Naive B cell (primary cell): ENCODE results near the gene ANKRD10. TPM values are rescaled to one million over a fixed set of nuclear protein-coding genes. Genes with fewer than 3 reads are reported as not detected.
"Not testable (repeated sequence)": the region's sequence is repeated elsewhere in the genome, so short reads cannot be mapped to it uniquely, and the experiment has no call there.

Experiments
- ATAC-seq, 2 donors: fragments of 150-1000 bp; cut with Tn5 transposase; 2 replicates each; pipeline ENCODE4 v1.10.0; 2021; ENCODE audit warnings: low read depth in 2 of 2, mild to moderate bottlenecking in 2 of 2, moderate library complexity in 2 of 2
- DNase-seq: peaks from one replicate; pipeline ENCODE4 v3.0.0; 2022
- H3K27ac Mint-ChIP-seq, 6 donors: one replicate each; pipeline ENCODE4 v1.8.0; 2020 to 2022; ENCODE audit warnings: mild to moderate bottlenecking in 6 of 6, mixed read lengths in 6 of 6, moderate library complexity in 5 of 6, inconsistent platforms in 2 of 6
- H3K27me3 Mint-ChIP-seq, 3 donors: one replicate each; pipeline ENCODE4 v1.8.0; 2021 to 2022; ENCODE audit warnings: mixed read lengths in 3 of 3, mild to moderate bottlenecking in 1 of 3
- H3K36me3 Mint-ChIP-seq, 2 donors: one replicate each; pipeline ENCODE4 v1.8.0; 2020 to 2022; ENCODE audit warnings: mixed read lengths in 2 of 2, inconsistent platforms in 1 of 2, mild to moderate bottlenecking in 1 of 2
- H3K4me1 Mint-ChIP-seq, 3 donors: one replicate each; pipeline ENCODE4 v1.8.0; 2020 to 2022; ENCODE audit warnings: mixed read lengths in 3 of 3, inconsistent platforms in 1 of 3, mild to moderate bottlenecking in 1 of 3, moderate library complexity in 1 of 3
- H3K4me3 Mint-ChIP-seq, 8 donors: one replicate each; pipeline ENCODE4 v1.8.0; 2020 to 2022; ENCODE audit warnings: mild to moderate bottlenecking in 8 of 8, mixed read lengths in 8 of 8, moderate library complexity in 8 of 8, inconsistent platforms in 2 of 8
- H3K9me3 Mint-ChIP-seq, 7 donors: one replicate each; pipeline ENCODE4 v1.8.0; 2020 to 2022; ENCODE audit warnings: mixed read lengths in 7 of 7, mild to moderate bottlenecking in 5 of 7, inconsistent platforms in 2 of 7, moderate library complexity in 1 of 7
- polyA plus RNA-seq, 6 donors: library from polyadenylated mRNA; unstranded; fragments of 300-500 nt; fragmentation: Illumina TruSeq; gene quantifications; one replicate each; pipeline ENCODE4 v1.2.3, GENCODE V29; 2021; ENCODE audit warnings: low read depth in 6 of 6

ANKRD10 gene
- 100 to 1,000 TPM in 4 of 6 donors, 10 to 100 TPM in 2; 85.0 to 127 (median 111) TPM for polyA plus RNA-seq

DNA sequence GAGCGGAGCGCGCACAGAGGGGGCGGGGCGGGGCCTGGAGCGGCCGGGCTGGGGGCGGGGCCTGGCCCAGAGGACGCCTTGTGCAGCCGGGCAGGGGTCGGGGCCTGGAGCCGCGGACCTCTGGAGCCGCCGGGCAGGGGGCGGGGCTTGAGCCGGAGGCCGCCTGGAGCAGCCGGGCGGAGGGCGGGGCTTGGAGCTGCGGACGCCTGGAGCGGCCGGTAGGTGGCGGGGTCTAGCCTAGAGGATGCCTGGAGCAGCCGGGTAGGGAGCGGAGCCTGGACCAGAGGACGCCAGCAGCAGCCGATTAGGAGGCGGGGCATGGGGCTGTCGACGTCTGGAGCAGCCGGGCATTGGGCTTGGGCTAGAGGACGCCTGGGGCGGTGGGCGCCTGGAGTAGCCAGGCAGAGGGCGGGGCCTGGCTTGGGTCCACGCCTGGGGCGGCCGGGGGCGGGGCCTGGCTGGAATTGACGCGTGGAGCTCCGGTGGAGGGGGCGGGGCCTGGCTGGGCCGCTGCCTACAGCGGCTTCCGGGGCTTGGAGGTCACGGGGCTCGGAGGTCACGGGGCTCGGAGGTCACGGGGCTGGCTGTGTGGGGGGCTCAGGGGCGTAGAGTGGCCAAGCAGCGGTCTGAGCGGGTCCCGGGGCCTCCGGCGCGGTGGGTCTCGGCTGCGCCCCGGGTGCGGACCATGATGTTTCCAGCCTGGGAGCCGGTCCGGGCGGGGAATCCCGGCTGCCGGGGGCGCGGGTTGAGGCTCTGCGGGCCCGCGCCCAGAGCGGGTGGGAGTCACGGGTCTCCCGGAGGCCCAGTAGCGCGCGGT, at the start of gene ANKRD10:
Gene ANKRD10 (minus strand): TSS at position 13 of the 817 bp plus-strand sequence. CDS start 135 bp downstream, outside the sequence.
- no peaks in the 10 kb centered on the region for H3K9me3 Mint-ChIP-seq
- H3K27ac Mint-ChIP-seq = peak within 1 kb of the TSS; percentile 95 to 98 (median 97)
- H3K4me1 Mint-ChIP-seq = peaks cover 43 to 53% (median 45%) of the 10 kb centered on the region in 3 donors
- H3K27me3 Mint-ChIP-seq = no peaks in the 10 kb centered on the region
- DNase-seq (peak; percentile 95), ATAC-seq (peak; percentile 65 to 68)
- H3K36me3 Mint-ChIP-seq = no peaks in the 10 kb centered on the region
- H3K4me3 Mint-ChIP-seq = peak within 1 kb of the TSS; percentile 88 to 97 (median 93)

DNA sequence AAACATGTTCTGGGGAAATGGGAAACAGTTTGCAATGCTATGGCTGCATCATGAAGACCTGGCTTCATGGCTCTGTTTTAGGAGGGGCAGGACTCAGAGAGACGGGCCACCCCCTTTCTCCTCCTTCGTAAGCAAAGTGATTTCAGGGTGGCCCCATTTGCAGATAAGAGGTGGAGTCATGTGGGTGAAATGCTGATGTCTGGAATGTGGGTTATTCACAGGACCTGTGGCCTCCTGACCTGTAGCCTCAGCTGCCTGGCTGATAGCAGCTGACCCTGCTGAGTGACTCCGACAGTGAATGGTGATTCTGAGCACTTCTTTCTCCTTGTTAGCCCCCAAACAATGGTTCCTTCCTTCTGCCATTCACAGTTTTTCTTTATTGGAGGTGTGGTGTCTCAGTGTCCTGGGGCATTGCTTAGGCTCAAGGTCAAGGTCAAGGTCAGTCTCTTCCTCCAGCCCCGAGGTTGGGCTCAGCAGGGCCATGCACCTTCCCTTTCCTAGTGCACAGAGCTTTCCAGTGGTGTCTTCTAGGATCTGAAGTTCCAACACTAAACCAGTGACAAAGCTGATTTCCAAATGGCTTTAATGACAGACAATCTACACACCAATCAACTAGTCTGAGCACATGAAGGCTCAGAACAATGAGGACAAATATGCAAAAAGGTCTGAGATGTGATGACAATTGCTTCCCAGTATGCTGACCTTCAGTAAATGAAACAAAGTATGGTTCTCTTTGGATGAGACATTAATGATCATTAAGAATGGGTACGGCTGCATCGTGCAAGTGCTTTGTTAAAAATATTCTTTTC, 49.6 kb upstream of the ANKRD10 start:
- no peak for ATAC-seq
- H3K4me1 Mint-ChIP-seq = no peaks in the 10 kb centered on the region
- H3K27ac Mint-ChIP-seq = no peak overlapping the region
- DNase-seq = no peak
- peaks cover 14 to 74% (median 44%) of the 10 kb centered on the region in 7 donors for H3K9me3 Mint-ChIP-seq
- H3K27me3 Mint-ChIP-seq = peaks cover 10 to 35% (median 16%) of the 10 kb centered on the region in 3 donors
- H3K4me3 Mint-ChIP-seq = no peak overlapping the region
- peaks cover 5 to 35% of the 10 kb centered on the region in 2 donors for H3K36me3 Mint-ChIP-seq

DNA sequence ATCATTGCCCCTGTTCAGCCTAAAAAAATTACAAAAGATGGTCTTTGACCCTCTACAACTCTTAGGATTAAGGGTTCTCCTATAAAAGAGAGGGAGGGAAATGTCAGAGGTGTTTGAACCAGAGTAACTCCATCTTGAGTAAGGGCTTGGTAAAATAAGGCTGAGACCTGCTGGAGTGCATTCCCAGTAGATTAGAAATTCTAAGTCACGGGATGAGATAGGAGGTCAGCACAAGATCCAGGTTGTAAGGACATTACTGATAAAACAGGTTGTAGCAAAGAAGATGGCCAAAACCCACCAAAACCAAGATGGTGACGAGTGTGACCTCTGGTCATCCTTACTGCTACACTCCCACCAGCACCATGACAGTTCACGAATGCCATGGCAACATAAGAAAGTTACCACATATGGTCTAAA, 48.7 kb upstream of the ANKRD10 start:
- ATAC-seq (no peak), DNase-seq (no peak)
- peaks cover 8 to 27% (median 11%) of the 10 kb centered on the region in 3 donors for H3K27me3 Mint-ChIP-seq
- no peak overlapping the region for H3K27ac Mint-ChIP-seq
- H3K36me3 Mint-ChIP-seq = peaks cover 5 to 35% of the 10 kb centered on the region in 2 donors
- H3K4me3 Mint-ChIP-seq = no peak overlapping the region
- no peaks in the 10 kb centered on the region for H3K4me1 Mint-ChIP-seq
- peaks cover 14 to 74% (median 44%) of the 10 kb centered on the region in 7 donors for H3K9me3 Mint-ChIP-seq

DNA sequence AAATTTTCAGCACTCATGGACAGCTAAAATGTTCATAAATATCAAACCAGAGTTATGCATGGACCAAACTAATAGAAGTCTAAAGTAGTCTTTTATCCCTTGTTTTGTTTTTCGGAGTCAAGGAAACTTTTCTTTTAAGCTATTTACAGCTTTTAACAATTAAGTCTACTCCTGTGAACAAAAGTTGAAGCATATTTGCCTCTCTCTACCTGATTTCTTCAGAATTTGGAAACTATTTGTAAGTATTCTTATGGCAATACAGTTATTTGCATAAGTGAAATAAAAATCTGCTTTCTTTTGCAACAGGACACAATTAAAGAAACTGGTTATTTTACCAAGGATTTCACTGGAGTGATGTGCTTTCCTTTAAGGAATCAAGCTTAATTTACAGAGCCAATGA, 47.1 kb upstream of the ANKRD10 start:
- Mint-ChIP-seq H3K9me3 (peaks cover 9 to 60% (median 44%) of the 10 kb centered on the region in 7 donors), H3K27me3 (peaks cover 8 to 22% (median 8%) of the 10 kb centered on the region in 3 donors), H3K4me3 (no peak overlapping the region), H3K27ac (no peak overlapping the region), H3K4me1 (no peaks in the 10 kb centered on the region), H3K36me3 (peaks cover 4 to 31% of the 10 kb centered on the region in 2 donors)
- DNase-seq (no peak), ATAC-seq (no peak)

DNA sequence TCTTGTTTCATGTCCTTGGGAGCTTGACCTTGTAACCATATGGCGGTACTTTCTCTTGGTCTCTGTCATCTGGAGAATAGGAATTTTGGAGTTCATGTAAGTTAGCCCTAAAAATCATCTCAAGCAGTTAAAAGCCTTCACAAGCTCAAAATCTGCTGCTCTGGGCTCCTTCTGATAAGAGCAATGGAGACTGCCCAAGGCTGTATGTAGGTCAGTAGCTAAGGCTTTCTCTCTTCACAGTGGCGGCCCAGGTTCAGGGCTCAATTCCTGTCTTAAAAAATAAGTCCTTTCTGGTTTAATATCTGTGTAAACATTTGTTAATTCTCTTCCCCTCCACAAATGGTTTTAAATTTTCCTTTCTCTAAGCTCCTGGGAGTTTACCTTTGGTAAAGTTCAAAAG, 45.3 kb upstream of the ANKRD10 start:
- Mint-ChIP-seq H3K4me1 (no peaks in the 10 kb centered on the region), H3K27me3 (peaks cover 2 to 12% (median 8%) of the 10 kb centered on the region in 3 donors), H3K36me3 (peaks cover 0 to 20% of the 10 kb centered on the region in 2 donors), H3K4me3 (no peak overlapping the region), H3K9me3 (peaks cover 1 to 43% (median 28%) of the 10 kb centered on the region in 7 donors), H3K27ac (no peak overlapping the region)
- ATAC-seq = no peak
- DNase-seq = no peak

DNA sequence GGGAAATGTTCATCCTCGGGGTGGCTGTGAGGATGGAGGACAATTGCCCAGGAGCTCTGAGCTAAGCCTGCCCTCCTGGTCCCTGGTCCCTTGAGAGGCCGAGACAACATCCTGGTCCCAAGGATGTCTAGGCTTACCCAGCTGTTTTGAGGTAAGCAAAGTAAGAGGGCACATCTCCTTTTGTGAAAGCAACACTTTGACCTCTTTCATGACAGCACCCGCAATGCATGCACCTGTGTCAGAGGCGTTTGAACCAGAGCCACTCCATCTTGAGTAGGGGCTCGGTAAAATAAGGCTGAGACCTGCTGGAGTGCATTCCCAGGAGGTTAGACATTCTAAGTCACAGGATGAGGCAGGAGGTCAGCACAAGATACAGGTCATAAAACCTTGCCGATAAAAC, 43.1 kb upstream of the ANKRD10 start:
- Mint-ChIP-seq H3K4me3 (no peak overlapping the region), H3K4me1 (no peaks in the 10 kb centered on the region), H3K27me3 (peaks cover 3 to 13% (median 9%) of the 10 kb centered on the region in 3 donors), H3K9me3 (peaks cover 0 to 24% (median 12%) of the 10 kb centered on the region in 7 donors), H3K27ac (no peak overlapping the region), H3K36me3 (peaks cover 0 to 8% of the 10 kb centered on the region in 2 donors)
- DNase-seq (no peak), ATAC-seq (no peak)

DNA sequence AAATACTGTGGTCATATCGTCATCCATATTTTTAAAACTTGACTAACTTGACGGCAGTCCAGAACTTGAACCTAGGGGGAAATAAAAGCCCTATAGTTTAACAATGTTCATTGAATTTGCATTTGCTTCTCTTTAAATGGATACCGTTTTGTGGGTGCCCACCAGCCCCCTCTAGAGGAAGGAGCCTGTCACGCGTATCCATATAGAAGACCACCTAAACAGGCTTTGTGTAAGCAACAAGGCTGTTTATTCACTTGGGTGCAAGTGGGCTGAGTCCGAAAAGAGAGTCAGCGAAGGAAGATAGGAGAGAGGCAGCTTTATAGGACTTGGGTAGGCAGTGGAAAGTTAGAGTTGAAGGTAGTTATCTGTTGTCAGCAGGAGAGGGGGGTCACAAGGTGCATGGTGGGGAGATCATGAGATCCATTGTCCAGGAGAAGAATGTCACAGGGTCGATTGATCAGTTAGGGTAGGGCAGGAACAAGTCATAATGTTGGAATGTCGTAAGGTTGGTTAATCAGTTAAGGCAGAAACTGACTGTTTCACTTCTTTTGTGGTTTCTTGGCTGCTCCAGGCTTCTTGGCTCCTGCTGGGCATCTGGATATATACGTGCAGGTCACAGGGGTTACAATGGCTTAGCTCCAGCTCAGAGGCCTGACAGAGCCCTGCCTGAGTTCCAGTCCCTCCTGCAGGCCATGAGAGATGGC, 42.5 kb upstream of the ANKRD10 start:
- no peak for DNase-seq
- Mint-ChIP-seq H3K27ac (peak overlapping the region in 1 of 6 donors; percentile 39), H3K27me3 (peaks cover 7 to 13% (median 9%) of the 10 kb centered on the region in 3 donors), H3K4me1 (no peaks in the 10 kb centered on the region), H3K4me3 (no peak overlapping the region), H3K9me3 (peaks cover 0 to 18% (median 9%) of the 10 kb centered on the region in 7 donors), H3K36me3 (peaks cover 0 to 8% of the 10 kb centered on the region in 2 donors)
- ATAC-seq = no peak

DNA sequence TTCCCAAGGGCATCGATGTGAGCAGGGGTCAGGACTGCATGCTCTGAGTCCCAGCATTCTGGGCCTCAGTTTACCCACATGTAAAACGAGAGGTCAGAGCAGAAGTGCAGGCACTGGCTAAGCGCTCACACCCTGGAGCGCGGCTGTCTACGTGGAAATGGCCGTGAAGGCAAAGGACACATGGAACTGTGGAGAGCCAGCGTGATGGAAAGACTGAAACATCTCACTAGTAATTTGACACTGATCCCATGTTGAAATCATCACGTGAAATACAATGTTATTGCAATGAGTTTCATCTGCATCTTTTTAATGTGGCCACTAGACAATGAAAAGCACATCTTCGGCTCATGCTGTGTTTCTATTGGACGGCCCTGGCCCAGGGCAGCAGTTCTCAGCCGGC, 41.3 kb upstream of the ANKRD10 start:
- H3K9me3 Mint-ChIP-seq, ATAC-seq, H3K27ac Mint-ChIP-seq: not testable (repeated sequence)

DNA sequence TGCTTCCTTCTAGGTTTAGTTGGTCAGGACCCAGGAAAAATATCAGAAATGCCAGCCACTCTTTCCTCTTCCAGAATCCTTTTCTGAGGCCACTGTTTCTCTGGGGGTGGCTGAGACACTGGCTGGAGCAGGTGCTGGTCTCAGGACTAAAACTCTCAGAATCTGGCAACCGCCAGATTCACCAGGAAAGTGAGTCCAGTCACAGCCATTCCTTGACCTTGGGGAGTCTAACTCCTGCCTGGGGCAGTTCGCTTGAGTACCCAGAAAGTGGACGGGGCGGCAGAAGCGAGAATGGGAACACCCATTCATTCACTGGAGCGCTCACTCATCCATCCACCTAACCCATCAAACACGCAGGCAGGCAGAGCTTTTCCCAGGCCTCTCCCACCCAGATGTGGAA, 40.7 kb upstream of the ANKRD10 start:
- not testable (repeated sequence) for DNase-seq, H3K36me3 Mint-ChIP-seq, H3K9me3 Mint-ChIP-seq, H3K4me3 Mint-ChIP-seq, H3K4me1 Mint-ChIP-seq, ATAC-seq, H3K27ac Mint-ChIP-seq
- peaks cover 7 to 13% (median 9%) of the 10 kb centered on the region in 3 donors for H3K27me3 Mint-ChIP-seq

More for the DNA sequence above, 41.3 kb upstream of the ANKRD10 start:
- H3K36me3 Mint-ChIP-seq, DNase-seq, H3K4me3 Mint-ChIP-seq, H3K4me1 Mint-ChIP-seq: not testable (repeated sequence)
- H3K27me3 Mint-ChIP-seq = peaks cover 7 to 13% (median 9%) of the 10 kb centered on the region in 3 donors

DNA sequence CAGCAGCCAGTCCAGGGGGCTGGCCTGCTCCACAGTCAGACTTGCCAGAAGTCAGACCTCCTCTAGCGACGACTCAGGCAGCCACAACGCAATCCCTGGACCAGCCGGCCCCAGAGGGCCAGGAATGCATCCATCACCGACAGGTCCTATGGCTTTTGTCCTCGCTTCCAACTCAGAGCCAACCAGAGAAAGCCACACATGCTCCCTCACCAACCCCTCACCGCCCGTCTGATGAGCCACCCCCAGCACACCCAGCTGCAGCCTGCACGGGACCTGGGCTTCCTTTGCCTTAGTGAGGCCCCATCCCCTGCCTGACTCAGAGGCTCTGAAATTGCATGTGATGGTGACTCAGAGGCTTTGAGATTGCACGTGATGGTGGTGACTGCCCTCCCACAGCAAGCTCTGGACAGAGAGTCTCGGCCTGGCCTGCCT, 40.2 kb upstream of the ANKRD10 start:
- not testable (repeated sequence) for ATAC-seq, H3K9me3 Mint-ChIP-seq, H3K4me3 Mint-ChIP-seq, H3K27ac Mint-ChIP-seq, H3K36me3 Mint-ChIP-seq, H3K4me1 Mint-ChIP-seq, DNase-seq
- H3K27me3 Mint-ChIP-seq = peaks cover 7 to 13% (median 9%) of the 10 kb centered on the region in 3 donors

DNA sequence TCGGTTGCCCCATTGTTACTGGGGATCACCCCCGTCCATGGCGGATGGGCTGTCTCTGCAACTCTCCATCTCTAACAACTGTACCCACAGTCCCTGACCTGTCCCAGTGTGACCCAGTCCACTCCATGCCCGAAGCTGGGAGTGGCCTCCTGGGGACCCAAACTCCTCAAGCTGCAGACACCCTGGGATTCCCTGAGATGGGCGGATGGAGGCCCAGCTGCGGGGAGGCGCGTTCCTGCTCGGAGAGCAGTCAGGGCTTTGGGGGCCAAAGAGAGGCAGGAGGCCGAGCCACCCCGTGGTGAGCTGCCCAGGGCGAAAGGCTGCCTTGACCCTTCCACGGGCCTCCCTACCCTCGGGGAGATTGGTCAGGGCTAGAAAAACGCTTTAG, 39.7 kb upstream of the ANKRD10 start:
- H3K4me1 Mint-ChIP-seq, H3K9me3 Mint-ChIP-seq, ATAC-seq, DNase-seq, H3K4me3 Mint-ChIP-seq, H3K36me3 Mint-ChIP-seq, H3K27ac Mint-ChIP-seq: not testable (repeated sequence)
- H3K27me3 Mint-ChIP-seq = peaks cover 7 to 13% (median 9%) of the 10 kb centered on the region in 3 donors

DNA sequence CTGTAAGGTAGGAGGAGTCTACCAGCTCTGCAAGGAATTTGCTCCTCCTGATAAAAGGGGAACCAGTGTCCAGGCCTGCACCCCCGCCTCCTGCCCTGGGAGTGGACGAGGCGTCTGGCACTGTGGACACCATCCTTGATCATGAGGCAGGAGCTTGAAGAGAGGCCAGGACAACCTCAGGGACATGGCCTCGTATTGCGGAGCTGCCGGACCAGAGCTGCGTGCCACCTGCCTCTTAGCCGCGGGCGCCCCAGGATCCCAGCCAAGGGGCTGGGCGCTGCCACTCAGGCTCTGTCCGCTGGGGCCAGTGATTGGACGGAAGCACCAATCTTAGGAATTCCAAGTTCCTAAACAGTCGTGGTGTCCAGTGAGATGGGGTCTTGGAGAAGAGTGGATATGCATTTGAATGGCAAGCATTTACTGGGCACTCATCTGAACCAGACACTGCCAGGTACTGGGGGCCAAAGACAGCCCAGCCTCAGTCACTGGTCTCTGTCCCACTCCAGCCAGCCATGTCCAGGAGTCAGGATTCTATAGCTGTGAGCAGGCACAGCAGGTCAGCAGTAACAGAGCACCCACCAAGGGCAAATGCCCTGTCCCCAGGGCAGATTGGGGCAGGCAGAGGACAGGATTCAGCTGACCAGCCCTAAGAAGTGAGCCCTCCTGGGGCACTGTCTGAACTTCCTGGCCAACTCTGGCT, 39.1 kb upstream of the ANKRD10 start:
- ATAC-seq (no peak), DNase-seq (no peak)
- peaks cover 7 to 13% (median 9%) of the 10 kb centered on the region in 3 donors for H3K27me3 Mint-ChIP-seq
- no peak overlapping the region for H3K27ac Mint-ChIP-seq
- peaks cover 0 to 5% (median 4%) of the 10 kb centered on the region in 3 donors for H3K4me1 Mint-ChIP-seq
- peaks cover 0 to 3% (median 0%) of the 10 kb centered on the region in 7 donors for H3K9me3 Mint-ChIP-seq
- peaks cover 0 to 8% of the 10 kb centered on the region in 2 donors for H3K36me3 Mint-ChIP-seq
- no peak overlapping the region for H3K4me3 Mint-ChIP-seq
